Middle frontal gyrus (tissue), 1 donor: Measurements from ENCODE around the gene ISLR.

Experiments
- DNase-seq: peaks from one replicate; pipeline ENCODE4 v3.0.0-alpha.2; 2015; ENCODE audit warnings: low spot score; ENCODE audit errors: extremely low spot score

ISLR gene

GRCh38 chr15:74211656-74212055 is 38.1 kb downstream of the ISLR start:
- no peak for DNase-seq

GRCh38 chr15:74212494-74212893 is 39.0 kb downstream of the ISLR start:
- no peak for DNase-seq

- DNase-seq, result no peak
These were observed 40.4 kb downstream of the ISLR start for GRCh38 chr15:74213858-74214284.

- DNase-seq, result no peak
These were observed 41.0 kb downstream of the ISLR start for GRCh38 chr15:74214324-74215021.

GRCh38 chr15:74215958-74216357 is 42.4 kb downstream of the ISLR start:
- DNase-seq, result no peak

- no peak for DNase-seq
These were observed 43.4 kb downstream of the ISLR start for GRCh38 chr15:74216949-74217348.

- DNase-seq, result no peak
These were observed 44.7 kb downstream of the ISLR start for GRCh38 chr15:74217907-74218885.

- DNase-seq, result no peak
These were observed 47.2 kb downstream of the ISLR start for GRCh38 chr15:74220475-74221248.

GRCh38 chr15:74221399-74222239 is 48.1 kb downstream of the ISLR start:
- no peak for DNase-seq

GRCh38 chr15:74222240-74223119 is 49.0 kb downstream of the ISLR start:
- DNase-seq, result no peak

- DNase-seq, result no peak
These were observed 52.4 kb downstream of the ISLR start for GRCh38 chr15:74225928-74226327.
